Tibial nerve (tissue), 4 donors: ENCODE measurements around the gene ARFGAP2. TPM values are rescaled to one million over a fixed set of nuclear protein-coding genes. Genes with fewer than 3 reads are reported as not detected.
"Not testable (repeated sequence)": the region's sequence is repeated elsewhere in the genome, so short reads cannot be mapped to it uniquely, and the experiment has no call there.

Source experiments
- DNase-seq, 2 donors: peaks; one replicate each; pipeline ENCODE4 v3.0.0-alpha.2; 2019; ENCODE audit warnings: low spot score in 2 of 2
- H3K27ac ChIP-seq, 4 donors: fragments of 200-600 bp; sonication (generic) in 3 of 4; one replicate each; pipeline ENCODE4 v1.5.1; 2017 to 2019; ENCODE audit warnings: mild to moderate bottlenecking in 1 of 4
- H3K27me3 ChIP-seq, 2 donors: fragments of 200-600 bp; sonication (generic) in 1 of 2; one replicate each; pipeline versions ENCODE4 v1.5.1 to v1.6.0; 2017 to 2019
- H3K36me3 ChIP-seq, 3 donors: fragments of 200-600 bp; sonication (generic); one replicate each; pipeline ENCODE4 v1.5.1; 2018 to 2019
- H3K4me1 ChIP-seq, 4 donors: fragments of 200-600 bp; sonication (generic) in 3 of 4; one replicate each; pipeline ENCODE4 v1.5.1; 2017 to 2019
- H3K4me3 ChIP-seq, 4 donors: fragments of 200-600 bp; sonication (generic) in 3 of 4; one replicate each; pipeline ENCODE4 v1.5.1; 2017 to 2019; ENCODE audit warnings: mild to moderate bottlenecking in 1 of 4, moderate library complexity in 1 of 4
- H3K9me3 ChIP-seq, 4 donors: fragments of 200-600 bp; sonication (generic) in 3 of 4; one replicate each; pipeline ENCODE4 v1.5.1; 2017 to 2019
- CTCF ChIP-seq, 5 experiments: fragments of 200-600 bp in 3 of 5; fragments of 450-650 bp in 2 of 5; sonication (generic) in 3 of 5; IDR thresholded peaks; one replicate each; pipeline ENCODE4 v1.5.1; 2016 to 2019; ENCODE audit warnings: antibody characterized with exemption in 5 of 5, mild to moderate bottlenecking in 3 of 5, moderate library complexity in 2 of 5
- EP300 ChIP-seq, 2 donors: sonication (generic); formaldehyde crosslinking; IDR thresholded peaks; one replicate each; pipeline ENCODE4 v1.6.1; 2017; ENCODE audit warnings: antibody characterized with exemption in 2 of 2, mild to moderate bottlenecking in 1 of 2
- POLR2A ChIP-seq, 2 donors: fragments of 450-650 bp; IDR thresholded peaks; one replicate each; pipeline ENCODE4 v1.6.1; 2017; ENCODE audit warnings: antibody characterized with exemption in 2 of 2, mild to moderate bottlenecking in 2 of 2, moderate library complexity in 2 of 2
- WGBS, 2 donors: methylation state at CpG; one replicate each; pipeline ENCODE4 v1.1.5; 2018; 5-methylcytosine and 5-hydroxymethylcytosine counted together
- total RNA-seq, 4 donors: library from RNA; depleted of rRNA; stranded (reverse); fragments of >200 nt; gene quantifications; one replicate each; pipeline ENCODE4 v1.1.0, GENCODE V29; 2016

The ARFGAP2 gene
- total RNA-seq, 4 donors from 2014 or later, result 164 to 209 (median 176) TPM

- H3K4me3 ChIP-seq, result peak overlapping the region; percentile 64 to 77 (median 72)
- no peaks in the 10 kb centered on the region for H3K27me3 ChIP-seq
- WGBS, 2 donors, result 1 to 2% methylated on average over 12 of the region's 12 CpGs
- peaks cover 0 to 60% (median 14%) of the 10 kb centered on the region in 4 donors for H3K4me1 ChIP-seq
- peaks cover 0 to 36% (median 0%) of the 10 kb centered on the region in 3 donors for H3K36me3 ChIP-seq
- TF ChIP-seq POLR2A (IDR thresholded peaks at IDR 0.05), result no peak
- TF ChIP-seq CTCF (IDR thresholded peaks at IDR 0.05), result no peak
- TF ChIP-seq EP300 (IDR thresholded peaks at IDR 0.05), result peak in 1 of 2 donors; percentile 67
- DNase-seq, result peak in 1 of 2 donors; percentile 23
- H3K9me3 ChIP-seq, result no peaks in the 10 kb centered on the region
- H3K27ac ChIP-seq, result peak overlapping the region; percentile 93 to 99 (median 98)
These were observed 39.6 kb upstream of the ARFGAP2 start for GRCh38 chr11:47216121-47216798.

GRCh38 chr11:47215366-47215910 lies 38.8 kb upstream of the ARFGAP2 start:
- peaks cover 0 to 29% (median 0%) of the 10 kb centered on the region in 3 donors for H3K36me3 ChIP-seq
- peak overlapping the region; percentile 93 to 99 (median 98) for H3K27ac ChIP-seq
- no peak for DNase-seq
- peak overlapping the region; percentile 64 to 77 (median 72) for H3K4me3 ChIP-seq
- WGBS, 2 donors, result 6% methylated on average over 14 to 15 of the region's 15 CpGs
- peaks cover 0 to 52% (median 14%) of the 10 kb centered on the region in 4 donors for H3K4me1 ChIP-seq
- H3K27me3 ChIP-seq, result no peaks in the 10 kb centered on the region
- no peaks in the 10 kb centered on the region for H3K9me3 ChIP-seq
- TF ChIP-seq CTCF (IDR thresholded peaks at IDR 0.05) (no peak), POLR2A (IDR thresholded peaks at IDR 0.05) (no peak), EP300 (IDR thresholded peaks at IDR 0.05) (no peak)

- H3K27ac ChIP-seq, result peak overlapping the region; percentile 93 to 99 (median 98)
- no peaks in the 10 kb centered on the region for H3K9me3 ChIP-seq
- DNase-seq, result peak; percentile 85 to 87
- no peaks in the 10 kb centered on the region for H3K27me3 ChIP-seq
- peak overlapping the region; percentile 64 to 77 (median 72) for H3K4me3 ChIP-seq
- WGBS, 2 donors, result 4 to 9% methylated on average over 20 of the region's 20 CpGs
- peak; percentile 44 to 54 for TF ChIP-seq POLR2A (IDR thresholded peaks at IDR 0.05)
- TF ChIP-seq CTCF (IDR thresholded peaks at IDR 0.05), result no peak
- peak in 1 of 2 donors; percentile 81 for TF ChIP-seq EP300 (IDR thresholded peaks at IDR 0.05)
- H3K4me1 ChIP-seq, result peaks cover 0 to 44% (median 14%) of the 10 kb centered on the region in 4 donors
- peaks cover 0 to 15% (median 0%) of the 10 kb centered on the region in 3 donors for H3K36me3 ChIP-seq
These were observed 37.4 kb upstream of the ARFGAP2 start for GRCh38 chr11:47213950-47214565.

- no peak for TF ChIP-seq POLR2A (IDR thresholded peaks at IDR 0.05)
- WGBS, 2 donors, result 85 to 89% methylated on average over 12 of the region's 12 CpGs
- Histone ChIP-seq H3K36me3 (peaks cover 0 to 6% (median 0%) of the 10 kb centered on the region in 3 donors), H3K4me1 (peaks cover 0 to 38% (median 12%) of the 10 kb centered on the region in 4 donors), H3K4me3 (no peak overlapping the region), H3K27ac (peak overlapping the region in 1 of 4 donors; percentile 33), H3K9me3 (no peaks in the 10 kb centered on the region), H3K27me3 (no peaks in the 10 kb centered on the region)
- no peak for DNase-seq
These were observed 36.3 kb upstream of the ARFGAP2 start for GRCh38 chr11:47212938-47213337.

- DNase-seq, result no peak
- no peak overlapping the region for H3K4me3 ChIP-seq
- H3K27me3 ChIP-seq, result no peaks in the 10 kb centered on the region
- TF ChIP-seq CTCF (IDR thresholded peaks at IDR 0.05), result no peak
- TF ChIP-seq EP300 (IDR thresholded peaks at IDR 0.05), result no peak
- TF ChIP-seq POLR2A (IDR thresholded peaks at IDR 0.05), result no peak
- no peak overlapping the region for H3K27ac ChIP-seq
- 81 to 88% methylated on average over 5 of the region's 5 CpGs for WGBS, 2 donors
- H3K4me1 ChIP-seq, result peaks cover 0 to 3% (median 0%) of the 10 kb centered on the region in 4 donors
- H3K36me3 ChIP-seq, result no peaks in the 10 kb centered on the region
- H3K9me3 ChIP-seq, result no peaks in the 10 kb centered on the region
These were observed 31.9 kb upstream of the ARFGAP2 start for GRCh38 chr11:47208628-47209027.

GRCh38 chr11:47208008-47208552 lies 31.4 kb upstream of the ARFGAP2 start:
- not testable (repeated sequence) for H3K4me1 ChIP-seq, H3K27me3 ChIP-seq, H3K9me3 ChIP-seq, H3K4me3 ChIP-seq, H3K36me3 ChIP-seq, H3K27ac ChIP-seq, DNase-seq
- WGBS, 2 donors, result 89 to 92% methylated on average over 13 of the region's 13 CpGs
